HG03342 (cell line): Measurements from ENCODE around the gene AMER3.

Source experiments
- ATAC-seq: cut with Tn5 transposase; IDR thresholded peaks from one replicate; pipeline ENCODE4 v1.9.1; 2021; ENCODE audit warnings: mild to moderate bottlenecking, moderate library complexity; ENCODE audit not compliant: unreplicated experiment

Gene AMER3

GRCh38 chr2:130769343-130769907 lies 14.1 kb downstream of the AMER3 start:
- ATAC-seq: no peak

DNA sequence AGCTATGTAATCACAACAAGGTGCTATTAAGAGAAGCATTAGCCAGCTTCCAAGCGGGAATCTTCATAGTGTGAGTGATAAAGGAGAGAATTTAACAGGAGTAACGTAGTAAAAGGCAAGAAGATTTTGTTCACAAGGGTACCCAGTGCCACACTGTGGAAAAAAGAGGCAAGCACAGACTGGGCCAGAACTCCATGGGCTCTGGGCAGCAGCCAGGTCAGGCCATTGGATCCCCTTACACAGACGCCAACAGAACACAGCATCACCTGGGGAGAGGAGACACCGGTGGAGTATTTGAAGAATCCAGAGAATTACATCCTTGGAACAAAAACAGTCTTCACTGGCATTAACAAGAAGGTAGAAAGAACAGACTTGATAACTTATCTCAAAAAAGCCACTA lies 21.2 kb downstream of the AMER3 start:
- no peak for ATAC-seq

DNA sequence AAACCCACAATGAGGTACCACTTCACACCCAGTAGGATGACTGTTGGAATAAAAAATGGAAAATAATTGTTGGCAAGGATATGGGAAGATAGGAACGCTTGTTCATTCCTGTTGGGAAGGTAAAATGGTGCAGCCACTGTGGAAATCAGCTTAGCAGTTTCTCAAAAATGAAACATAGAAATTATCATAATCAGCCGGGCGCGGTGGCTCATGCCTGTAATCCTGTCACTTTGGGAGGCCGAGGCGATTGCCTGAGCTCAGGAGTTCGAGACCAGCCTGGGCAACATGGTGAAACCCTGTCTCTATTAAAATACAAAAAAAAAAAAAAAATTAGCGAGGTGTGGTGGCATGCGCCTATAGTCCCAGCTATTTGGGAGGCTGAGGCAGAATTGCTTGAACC lies 23.4 kb downstream of the AMER3 start:
- no peak for ATAC-seq

DNA sequence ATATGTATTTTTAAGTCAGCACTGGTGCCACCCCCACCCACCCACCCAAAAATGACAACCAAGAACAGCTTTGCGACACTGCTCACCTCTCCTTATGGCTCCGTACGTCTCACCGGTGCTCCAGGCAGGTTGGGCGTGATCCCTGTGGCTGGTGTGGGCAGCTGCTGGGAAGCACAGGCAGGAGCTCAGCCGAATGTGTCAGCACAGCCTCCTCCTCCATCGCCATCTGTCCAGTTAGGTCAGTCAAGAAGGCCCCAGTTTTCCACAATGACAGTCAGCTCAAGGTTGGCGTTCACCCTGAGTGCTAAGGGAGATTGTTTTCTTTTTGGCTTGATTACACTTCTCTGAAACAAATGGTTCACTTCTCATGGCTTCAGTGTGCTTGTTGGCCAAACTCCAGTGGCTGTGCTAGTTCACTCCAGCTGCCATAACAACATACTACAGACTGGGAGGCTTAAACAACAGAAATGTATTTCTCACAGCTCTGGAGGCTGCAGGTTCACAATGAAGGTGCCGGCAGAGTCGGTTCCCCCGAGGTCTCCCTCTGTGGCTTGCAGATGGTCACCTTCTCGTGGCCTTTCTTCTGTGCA lies 30.2 kb downstream of the AMER3 start:
- no peak for ATAC-seq

DNA sequence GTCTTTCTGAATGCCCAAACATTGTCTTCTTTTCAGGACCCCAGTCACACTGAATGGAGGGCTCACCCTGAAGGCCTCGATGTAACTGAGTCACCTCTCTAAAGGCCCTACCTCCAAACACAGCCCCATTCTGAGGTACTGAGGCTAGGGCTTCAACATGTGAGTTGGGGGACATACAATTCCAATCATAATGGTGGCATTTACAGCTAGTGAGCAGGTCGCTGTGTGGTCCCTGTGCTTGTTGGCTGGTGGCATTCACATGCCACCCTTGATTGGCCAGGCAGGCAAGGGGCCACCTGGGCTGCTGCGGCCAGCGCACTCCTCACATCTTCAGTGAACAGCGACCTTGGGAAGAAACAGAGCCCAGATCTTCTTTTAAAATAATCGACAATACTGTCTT lies 30.7 kb downstream of the AMER3 start:
- no peak for ATAC-seq

DNA sequence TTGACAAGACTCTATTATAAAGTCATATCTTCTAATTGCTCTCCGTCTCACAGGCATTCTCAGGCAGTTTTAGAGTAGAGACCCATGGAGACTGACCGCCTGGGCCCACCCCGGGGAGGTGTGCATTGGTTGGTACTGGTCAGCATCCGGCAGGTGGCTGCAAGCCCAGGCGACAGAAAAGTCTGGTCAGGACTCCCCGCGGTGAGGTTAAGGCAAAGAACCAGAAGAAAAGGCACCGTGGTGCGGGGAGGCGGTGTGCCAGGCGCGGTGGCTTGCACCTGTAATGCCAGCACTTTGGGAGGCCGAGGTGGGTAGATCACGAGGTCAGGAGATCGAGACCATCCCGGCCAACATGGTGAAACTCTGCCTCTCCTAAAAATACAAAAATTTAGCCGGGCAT lies 32.5 kb downstream of the AMER3 start:
- no peak for ATAC-seq

- no peak for ATAC-seq
Observed at GRCh38 chr2:130790312-130790711, 35.0 kb downstream of the AMER3 start.

GRCh38 chr2:130790804-130791616 lies 35.7 kb downstream of the AMER3 start:
- ATAC-seq: no peak

- no peak for ATAC-seq
Observed at GRCh38 chr2:130791617-130791939, 36.2 kb downstream of the AMER3 start.

GRCh38 chr2:130795431-130795830 lies 40.1 kb downstream of the AMER3 start:
- ATAC-seq: no peak

- ATAC-seq: no peak
Observed at GRCh38 chr2:130796290-130796689, 41.0 kb downstream of the AMER3 start.

DNA sequence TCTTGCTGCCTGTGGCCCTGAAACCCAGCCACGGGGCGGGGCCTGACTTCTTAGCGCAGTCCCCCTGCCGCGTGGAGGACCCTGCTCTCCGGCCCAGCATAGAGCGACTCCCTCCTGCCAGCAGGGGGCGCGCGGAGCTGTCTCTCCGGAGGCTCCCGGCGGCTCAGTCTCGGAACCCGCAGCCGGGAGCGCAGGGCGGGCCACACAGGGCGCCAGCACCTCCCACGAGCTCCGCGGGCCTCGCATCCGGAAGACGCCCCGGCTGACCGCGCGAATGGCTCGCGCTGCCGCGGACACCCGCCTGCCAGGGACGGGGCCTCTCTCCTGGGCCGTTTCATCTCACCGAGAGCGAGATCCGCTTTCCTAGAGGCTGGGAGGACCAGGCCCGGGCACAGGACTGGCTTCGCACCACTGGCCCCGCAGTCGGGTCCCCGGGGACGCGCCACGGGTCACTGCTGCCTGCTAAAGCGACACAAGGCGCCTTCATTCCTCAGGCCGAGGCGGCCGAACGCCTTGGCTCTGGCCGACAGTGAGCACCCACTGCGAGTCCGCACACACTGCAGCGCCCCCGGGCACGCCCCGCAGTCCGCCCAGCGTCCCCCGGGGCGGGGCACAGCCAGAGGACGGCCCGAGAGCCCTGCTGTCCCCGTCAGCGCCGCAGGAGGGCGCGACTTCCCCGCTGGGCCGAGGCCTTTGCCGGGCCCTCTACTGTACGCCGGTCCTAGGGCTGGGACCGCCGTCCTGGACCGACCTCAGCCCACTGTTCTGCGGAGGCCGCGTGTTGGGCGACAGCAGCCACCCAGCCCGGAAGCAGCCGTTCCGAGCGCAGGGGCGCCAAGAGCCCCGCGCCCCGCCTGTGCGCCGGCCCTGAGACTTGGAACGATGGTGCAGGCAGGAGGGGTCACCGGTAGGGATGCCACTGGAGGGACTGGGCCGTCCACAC lies 42.4 kb downstream of the AMER3 start:
- ATAC-seq: peak; percentile 90

- no peak for ATAC-seq
Observed at GRCh38 chr2:130798472-130799218, 43.3 kb downstream of the AMER3 start.

- ATAC-seq: no peak
Observed at GRCh38 chr2:130799295-130799694, 44.0 kb downstream of the AMER3 start.

DNA sequence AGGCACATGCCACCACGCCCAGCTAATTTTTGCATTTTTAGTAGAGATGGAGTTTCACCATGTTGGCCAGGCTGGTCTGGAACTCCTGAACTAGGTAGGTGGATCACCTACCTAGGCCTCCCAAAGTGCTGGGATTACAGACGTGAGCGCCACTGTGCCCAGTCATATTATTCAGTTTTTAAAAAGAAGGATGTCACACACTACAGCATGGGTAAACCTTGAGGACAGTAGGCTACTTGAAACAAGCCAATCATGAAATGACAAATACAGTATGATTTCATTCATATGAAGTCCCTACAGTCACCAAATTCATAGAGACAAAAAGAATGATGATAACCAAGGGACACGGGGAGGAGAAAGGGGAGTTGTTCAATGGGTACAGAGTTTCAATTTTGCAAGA lies 50.3 kb downstream of the AMER3 start:
- no peak for ATAC-seq

- ATAC-seq: no peak
Observed at GRCh38 chr2:130806370-130806769, 51.0 kb downstream of the AMER3 start.

- ATAC-seq: no peak
Observed at GRCh38 chr2:130807659-130808385, 52.5 kb downstream of the AMER3 start.

DNA sequence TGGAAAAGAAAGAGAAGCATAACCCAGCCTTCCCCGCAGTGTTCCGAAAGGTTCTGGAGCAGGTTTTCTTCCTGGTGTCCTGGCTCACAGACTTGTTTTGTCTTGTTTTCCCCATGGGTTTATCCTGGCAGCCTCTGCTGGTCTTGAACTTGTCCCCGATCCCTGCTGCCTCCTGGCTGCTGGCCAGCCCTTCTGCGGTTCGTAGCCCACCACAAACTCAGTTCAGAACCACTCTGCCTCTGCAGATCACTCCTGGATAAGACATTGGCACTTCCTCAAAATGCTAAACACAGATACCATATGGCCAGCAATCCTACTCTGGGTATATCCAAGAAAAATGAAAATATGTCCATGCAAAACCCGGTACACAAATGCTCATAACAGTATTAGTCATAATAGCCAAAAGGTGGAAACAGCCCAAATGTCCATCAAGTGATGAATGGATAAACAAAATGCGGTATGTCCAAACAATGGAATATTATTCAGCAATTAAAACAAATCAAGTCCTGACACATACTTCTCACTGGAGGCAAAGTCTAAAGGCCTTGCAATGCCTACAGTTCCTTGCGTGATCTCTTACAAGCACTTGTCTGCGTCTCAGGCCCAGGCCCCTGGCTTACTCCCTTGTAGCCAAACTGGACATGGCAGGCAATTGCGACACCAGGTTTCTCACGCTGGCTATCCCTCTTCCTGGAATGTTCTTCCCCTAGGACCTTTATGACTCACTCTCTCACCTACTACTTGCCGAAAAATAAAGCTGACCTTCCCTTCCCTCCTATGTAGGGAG lies 53.3 kb downstream of the AMER3 start:
- ATAC-seq: no peak

GRCh38 chr2:130810490-130810889 lies 55.1 kb downstream of the AMER3 start:
- ATAC-seq: no peak
